Measurements from ENCODE around the gene AKAP13.

GRCh38 chr15:85374831-85375230 lies 5.6 kb upstream of the AKAP13 start:
- TF ChIP-seq CTCF (IDR thresholded peaks at IDR 0.05) (no peak), POLR2A (IDR thresholded peaks at IDR 0.05) (no peak), EP300 (IDR thresholded peaks at IDR 0.05) (no peak)

All from ovary (tissue), 3 donors.